HG02884 (cell line): ENCODE measurements around the gene PLA2G2E.
"Not testable (repeated sequence)": the region's sequence is repeated elsewhere in the genome, so short reads cannot be mapped to it uniquely, and the experiment has no call there.

Source experiments
- ATAC-seq: cut with Tn5 transposase; IDR thresholded peaks from one replicate; pipeline ENCODE4 v1.9.1; 2021; ENCODE audit warnings: mild to moderate bottlenecking, moderate library complexity; ENCODE audit not compliant: unreplicated experiment

PLA2G2E gene

GRCh38 chr1:19885821-19886220 lies 37.6 kb downstream of the PLA2G2E start:
- ATAC-seq: no peak

- no peak for ATAC-seq
These were observed 39.1 kb downstream of the PLA2G2E start for GRCh38 chr1:19884312-19884711.

- peak; percentile 86 for ATAC-seq
These were observed 41.0 kb downstream of the PLA2G2E start, which contains the start of gene OTUD3 for GRCh38 chr1:19882111-19883071. Gene OTUD3 (plus strand): TSS chr1:19882395. CDS start chr1:19882514, 119 bp downstream.

GRCh38 chr1:19880841-19881240 lies 42.6 kb downstream of the PLA2G2E start:
- not testable (repeated sequence) for ATAC-seq

- no peak for ATAC-seq
These were observed 43.8 kb downstream of the PLA2G2E start for GRCh38 chr1:19879661-19880060.

GRCh38 chr1:19879227-19879626 lies 44.2 kb downstream of the PLA2G2E start:
- ATAC-seq: no peak

GRCh38 chr1:19878637-19878985 lies 44.8 kb downstream of the PLA2G2E start:
- no peak for ATAC-seq

- ATAC-seq: no peak
These were observed 45.4 kb downstream of the PLA2G2E start for GRCh38 chr1:19877821-19878636.

- ATAC-seq: no peak
These were observed 46.2 kb downstream of the PLA2G2E start for GRCh38 chr1:19877181-19877750.

- no peak for ATAC-seq
These were observed 51.2 kb downstream of the PLA2G2E start for GRCh38 chr1:19872190-19872589.
